K562 (cell line): ENCODE measurements around the gene COL16A1. TPM values are rescaled to one million over a fixed set of nuclear protein-coding genes. Genes with fewer than 3 reads are reported as not detected.

Experiments used
- ATAC-seq: fragments of 200-7000 bp; cut with Tn5 transposase; 3 replicates; pipeline ENCODE4 v1.9.1; 2020; ENCODE audit warnings: moderate library complexity
- BruUV-seq: library from RNA; stranded (reverse); fragments of 400-500 nt; replicated peaks from 2 replicates; lab custom pipeline; 2021; lab: Mats Ljungman, UMichigan
- CTCF ChIA-PET: fragments of 300-600 bp; formaldehyde crosslinking; extraction: SDS; loops from one replicate; lab custom pipeline; 2021; ENCODE audit warnings: low intra/inter-chr PET ratio; lab: Yijun Ruan, JAX
- POLR2A ChIA-PET: fragments of 300-600, 350-650 bp; sonication (Branson Sonifier 250); formaldehyde crosslinking; extraction: SDS; loops from one replicate; lab custom pipeline; 2021; ENCODE audit warnings: antibody characterized with exemption, inconsistent platforms; lab: Yijun Ruan, JAX
- DNase-seq, 4 experiments: peaks; one replicate each; pipeline versions ENCODE4 v3.0.0 to v3.0.0-alpha.2; 2011 to 2018; ENCODE audit warnings: low spot score in 3 of 4, mixed read lengths in 3 of 4; ENCODE audit errors: extremely low read depth in 1 of 4
- FAIRE-seq: peaks from 2 replicates; lab custom pipeline; 2011; peaks lifted over from hg19 to GRCh38; lab: Jason Lieb, UNC
- H2AFZ ChIP-seq: 2 replicates; pipeline ENCODE4 v1.6.0; 2011; ENCODE audit warnings: low read depth, low read length, control low read depth, inconsistent platforms
- H3K27ac ChIP-seq: fragments of 200-600 bp; 3 replicates; pipeline ENCODE4 v1.8.0; 2011; ENCODE audit warnings: low read depth, mild to moderate bottlenecking, control low read depth, inconsistent platforms, low read length, moderate library complexity, mixed read lengths; ENCODE audit errors: extremely low read depth
- H3K27me3 ChIP-seq, 2 experiments: fragments of 300-600 bp in 1 of 2; 2 replicates in 1 of 2; 3 replicates in 1 of 2; pipeline versions ENCODE4 v1.6.0 to v1.8.0; 2011; ENCODE audit warnings: inconsistent platforms in 2 of 2, low read length in 2 of 2, mild to moderate bottlenecking in 1 of 2, mixed read lengths in 1 of 2, moderate library complexity in 1 of 2; ENCODE audit not compliant: control insufficient read depth in 2 of 2, insufficient read depth in 2 of 2
- H3K36me3 ChIP-seq: fragments of 300-600 bp; 3 replicates; pipeline ENCODE4 v1.8.0; 2011; ENCODE audit warnings: mild to moderate bottlenecking, low read length, inconsistent platforms; ENCODE audit not compliant: control insufficient read depth, insufficient read depth
- H3K4me1 ChIP-seq, 2 experiments: fragments of 200-600 bp in 1 of 2; replicated peaks in 1 of 2; 2 replicates in 1 of 2; 3 replicates in 1 of 2; pipeline versions ENCODE4 v1.5.1 to v1.8.0; 2011; ENCODE audit warnings: inconsistent platforms in 2 of 2, low read length in 2 of 2, mild to moderate bottlenecking in 1 of 2, mixed read lengths in 1 of 2, moderate library complexity in 1 of 2; ENCODE audit not compliant: control insufficient read depth in 2 of 2, insufficient read depth in 2 of 2
- H3K4me2 ChIP-seq: 2 replicates; pipeline ENCODE4 v1.6.1; 2011; ENCODE audit warnings: low read length, control low read depth, inconsistent platforms, mixed read lengths; ENCODE audit not compliant: insufficient read depth
- H3K4me3 ChIP-seq: fragments of 200-600 bp; sonication (generic), shearing (Covaris generic); 2 replicates; pipeline ENCODE4 v1.5.1; 2016; ENCODE audit warnings: control low read depth, inconsistent platforms
- H3K79me2 ChIP-seq: fragments of 200-600 bp; 3 replicates; pipeline ENCODE4 v1.8.0; 2011; ENCODE audit warnings: low read length, inconsistent platforms; ENCODE audit not compliant: control insufficient read depth, insufficient read depth
- H3K9ac ChIP-seq, 2 experiments: 2 replicates each; pipeline versions ENCODE4 v1.6.0 to v1.6.1; 2011; ENCODE audit warnings: low read depth in 2 of 2, low read length in 2 of 2, control low read depth in 1 of 2, inconsistent platforms in 1 of 2, mild to moderate bottlenecking in 1 of 2, mixed read lengths in 1 of 2; ENCODE audit not compliant: insufficient read depth in 1 of 2
- H3K9me1 ChIP-seq: one replicate; pipeline ENCODE4 v1.6.0; 2011; ENCODE audit warnings: inconsistent platforms, mild to moderate bottlenecking, low read length, moderate library complexity; ENCODE audit not compliant: control insufficient read depth, insufficient read depth
- H3K9me3 ChIP-seq: replicated peaks from 2 replicates; pipeline ENCODE4 v1.5.1; 2011; ENCODE audit warnings: low read depth, low read length, inconsistent platforms; ENCODE audit not compliant: control insufficient read depth, insufficient read depth
- H4K20me1 ChIP-seq: replicated peaks from 2 replicates; pipeline ENCODE4 v1.6.1; 2011; ENCODE audit warnings: low read length, inconsistent platforms, mixed read lengths; ENCODE audit not compliant: control insufficient read depth, insufficient read depth
- BCL6 ChIP-seq: fragments of 250-450 bp; sonication (Bioruptor Pico); IDR thresholded peaks from 2 replicates; pipeline ENCODE4 v1.4.0; 2020
- BRF1 ChIP-seq: IDR thresholded peaks from 3 replicates; pipeline ENCODE4 v1.6.1; 2011; ENCODE audit warnings: borderline replicate concordance, mild to moderate bottlenecking; ENCODE audit not compliant: insufficient read length; ENCODE audit errors: extremely low read depth
- CBFA2T3 ChIP-seq: fragments of 450-650 bp; IDR thresholded peaks from 2 replicates; pipeline ENCODE4 v1.6.1; 2017
- MXI1 ChIP-seq: IDR thresholded peaks from 2 replicates; pipeline ENCODE4 v1.6.1; 2011; ENCODE audit warnings: low read depth, mild to moderate bottlenecking, improper control_type of control experiment, low read length
- NEUROD1 ChIP-seq: fragments of 150-350 bp; IDR thresholded peaks from 2 replicates; pipeline ENCODE4 v1.6.1; 2014; ENCODE audit warnings: borderline replicate concordance, low read length, low read depth; ENCODE audit not compliant: partially characterized antibody
- POLR3A ChIP-seq: IDR thresholded peaks from 2 replicates; pipeline ENCODE4 v1.6.1; 2011; ENCODE audit warnings: borderline replicate concordance, mild to moderate bottlenecking, moderate library complexity; ENCODE audit not compliant: insufficient read length, insufficient read depth; ENCODE audit errors: extremely low read depth
- RBM14 ChIP-seq: fragments of 200-400 bp; formaldehyde crosslinking; IDR thresholded peaks from 2 replicates; pipeline ENCODE4 v1.6.1; 2018; ENCODE audit warnings: low read depth, mild to moderate bottlenecking, low read length, moderate library complexity, borderline replicate concordance; ENCODE audit not compliant: insufficient read depth
- RFX1 ChIP-seq: fragments of 450-650 bp; IDR thresholded peaks from 2 replicates; pipeline ENCODE4 v1.6.1; 2016; ENCODE audit warnings: mild to moderate bottlenecking, moderate library complexity
- SIN3B ChIP-seq: fragments of 450-650 bp; IDR thresholded peaks from 2 replicates; pipeline ENCODE4 v1.6.1; 2017; ENCODE audit warnings: low read depth, mild to moderate bottlenecking, moderate library complexity
- SNAPC5 ChIP-seq: fragments of 250-450 bp; sonication (Bioruptor Pico); IDR thresholded peaks from 2 replicates; pipeline ENCODE4 v1.8.0; 2021; ENCODE audit warnings: moderate library complexity, mild to moderate bottlenecking, inconsistent platforms
- SPI1 ChIP-seq: IDR thresholded peaks from 2 replicates; pipeline ENCODE4 v1.6.1; 2011; ENCODE audit warnings: low read depth, low read length, control low read depth, borderline replicate concordance
- STAT5A ChIP-seq: IDR thresholded peaks from 2 replicates; pipeline ENCODE4 v1.6.1; 2012; ENCODE audit warnings: low read length, inconsistent platforms, borderline replicate concordance
- TAF9B ChIP-seq: fragments of 450-650 bp; IDR thresholded peaks from 2 replicates; pipeline ENCODE4 v1.6.1; 2018; ENCODE audit warnings: mild to moderate bottlenecking; ENCODE audit not compliant: partially characterized antibody
- TEAD2 ChIP-seq: fragments of 450-650 bp; IDR thresholded peaks from 2 replicates; pipeline ENCODE4 v1.6.1; 2016; ENCODE audit warnings: missing genetic modification characterization, control low read depth, missing compliant biosample characterization
- TEAD4 ChIP-seq, 2 experiments: sonication (generic) in 1 of 2; formaldehyde crosslinking in 1 of 2; IDR thresholded peaks; 2 replicates each; pipeline versions ENCODE4 v1.6.1 to v1.8.0; 2012 to 2022; ENCODE audit warnings: borderline replicate concordance in 1 of 2, inconsistent platforms in 1 of 2, low read length in 1 of 2, mild to moderate bottlenecking in 1 of 2, missing genetic modification reagents in 1 of 2
- ZNF175 ChIP-seq: fragments of 200-800 bp; sonication (Bioruptor generic); IDR thresholded peaks from 2 replicates; pipeline ENCODE4 v1.6.1; 2016; ENCODE audit warnings: low read depth, mild to moderate bottlenecking, missing genetic modification characterization, missing compliant biosample characterization
- ZNF212 ChIP-seq: fragments of 450-650 bp; formaldehyde crosslinking; IDR thresholded peaks from 2 replicates; pipeline ENCODE4 v1.4.0; 2020; ENCODE audit warnings: mild to moderate bottlenecking
- WGBS: fragments of 100-300 bp; shearing (Covaris generic); methylation state at CpG from one replicate; pipeline ENCODE4 v1.1.6; 2016; ENCODE audit warnings: low coverage, mixed read lengths; ENCODE audit not compliant: insufficient coverage; ENCODE audit errors: missing lambda C conversion rate; 5-methylcytosine and 5-hydroxymethylcytosine counted together
- in situ Hi-C: fragments of 300-500 bp; cut with MboI; formaldehyde crosslinking; loops from 4 replicates; pipeline ENCODE4 v1.15.0; 2018; ENCODE audit warnings: inconsistent platforms, mixed read lengths
- intact Hi-C: fragments of 100-400 bp; cut with micrococcal nuclease; formaldehyde crosslinking; loops from 2 replicates; pipeline ENCODE4 v1.14.2; 2022
- polyA plus RNA-seq, 8 experiments: library from polyadenylated mRNA; depleted of rRNA in 4 of 8; stranded (reverse) in 5 of 8; unstranded in 3 of 8; fragments of >200 nt; fragmentation: Nextera tagmentation in 2 of 8; fragmentation: Illumina TruSeq in 1 of 8; extraction: Ambion mirVana in 2 of 8; extraction: Trizol in 1 of 8; gene quantifications; 2 replicates each; pipeline versions ENCODE4 v1.2.1 to v1.2.3, GENCODE V29; 2011 to 2014; ENCODE audit warnings: inconsistent platforms in 1 of 8, missing spikeins in 1 of 8
- total RNA-seq, 7 experiments: library from RNA; depleted of rRNA in 6 of 7; stranded (reverse); fragments of >200 nt in 6 of 7; fragmentation: Illumina TruSeq in 2 of 7; extraction: Trizol in 2 of 7; gene quantifications; 2 replicates each; pipeline versions ENCODE4 v1.2.1 to v1.2.3, GENCODE V29; 2011 to 2021; ENCODE audit warnings: low replicate concordance in 1 of 7
- TF ChIP-seq, protein P1 (sequence below): IDR thresholded peaks from 2 replicates; pipeline ENCODE4 v1.6.1; 2011; ENCODE audit warnings: borderline replicate concordance, low read depth, mild to moderate bottlenecking, moderate library complexity, low read length; ENCODE audit not compliant: insufficient read depth, poor library complexity, severe bottlenecking
- TF ChIP-seq, protein P2 (sequence below): fragments of 150-350 bp; conservative IDR thresholded peaks from 2 replicates; pipeline ENCODE4 v1.6.1; 2014; ENCODE audit warnings: low read length

COL16A1 gene
- total and polyA plus RNA-seq, 9 of the 15 experiments (the other 6 are each of a cell fraction or from before 2014, with no cell fraction given) = 0.11 to 0.60 (median 0.11) TPM; not detected in 6

GRCh38 chr1:31645274-31645568 is 58.6 kb downstream of the COL16A1 start:
- no peaks in the 10 kb centered on the region; the same call in 2 of the 3 replicates for H3K36me3 ChIP-seq
- H3K27ac ChIP-seq = peak overlapping the region; percentile 96
- ChIA-PET CTCF (no interaction called here), POLR2A (interaction anchor here (0.6 to 2.5 kb wide), 17 partner anchors 8 to 653 kb away, joined by 3 to 11 read pairs (median 5); no protein-coding TSS in a partner anchor)
- peak overlapping the region; percentile 99 for H2AFZ ChIP-seq
- BruUV-seq = TSS peak; percentile 64
- FAIRE-seq = no peak
- DNase-seq = peak in 1 of 4 experiments; percentile 90
- peak overlapping the region; percentile 100 for H3K4me2 ChIP-seq
- H3K4me3 ChIP-seq = peak overlapping the region; percentile 62
- no peak for ATAC-seq
- intact Hi-C loops (loop anchor here (10.0 kb wide), 1 partner anchor 310 kb away; no protein-coding TSS in a partner anchor), in situ Hi-C loops (no loop called here)
- no peaks in the 10 kb centered on the region for H3K9me3 ChIP-seq
- WGBS = 2% methylated on average over 11 of the region's 11 CpGs
- peaks cover 30% of the 10 kb centered on the region for H3K79me2 ChIP-seq
- 0 out of 5 replicates have a peak, but pooled peaks cover 0 to 4% of the 10 kb centered on the region in 2 experiments for H3K27me3 ChIP-seq
- peaks cover 0 to 10% of the 10 kb centered on the region in 2 experiments; a peak in 3 of 5 replicates for H3K4me1 ChIP-seq
- peak overlapping the region; percentile 94 to 99 for H3K9ac ChIP-seq
- no peaks in the 10 kb centered on the region for H4K20me1 ChIP-seq
- H3K9me1 ChIP-seq = no peaks in the 10 kb centered on the region
- TF ChIP-seq RFX1 (peak; percentile 99), RBM14 (no peak), TAF9B (no peak), TEAD4 (IDR thresholded peaks at IDR 0.05; ENCODE audit: low read length) (no peak), TEAD4 (CRISPR knock-in tag; IDR thresholded peaks at IDR 0.05; ENCODE audit: borderline replicate concordance) (no peak), SPI1 (no peak), BCL6 (CRISPR knock-in tag) (no peak), BRF1 (no peak), ZNF212 (CRISPR knock-in tag) (no peak), CBFA2T3 (no peak), STAT5A (no peak), POLR3A (no peak), ZNF175 (CRISPR knock-in tag) (no peak), SNAPC5 (no peak), TEAD2 (tag) (no peak), NEUROD1 (no peak), SIN3B (no peak), MXI1 (peak; percentile 95)
- TF ChIP-seq, protein P1, sequence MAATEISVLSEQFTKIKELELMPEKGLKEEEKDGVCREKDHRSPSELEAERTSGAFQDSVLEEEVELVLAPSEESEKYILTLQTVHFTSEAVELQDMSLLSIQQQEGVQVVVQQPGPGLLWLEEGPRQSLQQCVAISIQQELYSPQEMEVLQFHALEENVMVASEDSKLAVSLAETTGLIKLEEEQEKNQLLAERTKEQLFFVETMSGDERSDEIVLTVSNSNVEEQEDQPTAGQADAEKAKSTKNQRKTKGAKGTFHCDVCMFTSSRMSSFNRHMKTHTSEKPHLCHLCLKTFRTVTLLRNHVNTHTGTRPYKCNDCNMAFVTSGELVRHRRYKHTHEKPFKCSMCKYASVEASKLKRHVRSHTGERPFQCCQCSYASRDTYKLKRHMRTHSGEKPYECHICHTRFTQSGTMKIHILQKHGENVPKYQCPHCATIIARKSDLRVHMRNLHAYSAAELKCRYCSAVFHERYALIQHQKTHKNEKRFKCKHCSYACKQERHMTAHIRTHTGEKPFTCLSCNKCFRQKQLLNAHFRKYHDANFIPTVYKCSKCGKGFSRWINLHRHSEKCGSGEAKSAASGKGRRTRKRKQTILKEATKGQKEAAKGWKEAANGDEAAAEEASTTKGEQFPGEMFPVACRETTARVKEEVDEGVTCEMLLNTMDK = no peak
- TF ChIP-seq, protein P2, sequence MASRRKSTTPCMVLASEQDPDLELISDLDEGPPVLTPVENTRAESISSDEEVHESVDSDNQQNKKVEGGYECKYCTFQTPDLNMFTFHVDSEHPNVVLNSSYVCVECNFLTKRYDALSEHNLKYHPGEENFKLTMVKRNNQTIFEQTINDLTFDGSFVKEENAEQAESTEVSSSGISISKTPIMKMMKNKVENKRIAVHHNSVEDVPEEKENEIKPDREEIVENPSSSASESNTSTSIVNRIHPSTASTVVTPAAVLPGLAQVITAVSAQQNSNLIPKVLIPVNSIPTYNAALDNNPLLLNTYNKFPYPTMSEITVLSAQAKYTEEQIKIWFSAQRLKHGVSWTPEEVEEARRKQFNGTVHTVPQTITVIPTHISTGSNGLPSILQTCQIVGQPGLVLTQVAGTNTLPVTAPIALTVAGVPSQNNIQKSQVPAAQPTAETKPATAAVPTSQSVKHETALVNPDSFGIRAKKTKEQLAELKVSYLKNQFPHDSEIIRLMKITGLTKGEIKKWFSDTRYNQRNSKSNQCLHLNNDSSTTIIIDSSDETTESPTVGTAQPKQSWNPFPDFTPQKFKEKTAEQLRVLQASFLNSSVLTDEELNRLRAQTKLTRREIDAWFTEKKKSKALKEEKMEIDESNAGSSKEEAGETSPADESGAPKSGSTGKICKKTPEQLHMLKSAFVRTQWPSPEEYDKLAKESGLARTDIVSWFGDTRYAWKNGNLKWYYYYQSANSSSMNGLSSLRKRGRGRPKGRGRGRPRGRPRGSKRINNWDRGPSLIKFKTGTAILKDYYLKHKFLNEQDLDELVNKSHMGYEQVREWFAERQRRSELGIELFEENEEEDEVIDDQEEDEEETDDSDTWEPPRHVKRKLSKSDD = 0 out of 2 replicates have a peak, but pooled peaks have one; percentile 9
